Stimulated activated CD4-positive, alpha-beta T cell treated with anti-CD3 and anti-CD28 coated beads, Interleukin-1b, Interleukin-23, amount 100 ng/mL, for 24 hours (primary cell): ENCODE data around the gene HSD17B3.
"Not testable (repeated sequence)": the region's sequence is repeated elsewhere in the genome, so short reads cannot be mapped to it uniquely, and the experiment has no call there.

ENCODE experiments used
- DNase-seq, 4 experiments: peaks; one replicate each; pipeline ENCODE4 v3.0.0-alpha.2; 2020; ENCODE audit warnings: low read depth in 4 of 4, low spot score in 1 of 4

Gene HSD17B3

DNA sequence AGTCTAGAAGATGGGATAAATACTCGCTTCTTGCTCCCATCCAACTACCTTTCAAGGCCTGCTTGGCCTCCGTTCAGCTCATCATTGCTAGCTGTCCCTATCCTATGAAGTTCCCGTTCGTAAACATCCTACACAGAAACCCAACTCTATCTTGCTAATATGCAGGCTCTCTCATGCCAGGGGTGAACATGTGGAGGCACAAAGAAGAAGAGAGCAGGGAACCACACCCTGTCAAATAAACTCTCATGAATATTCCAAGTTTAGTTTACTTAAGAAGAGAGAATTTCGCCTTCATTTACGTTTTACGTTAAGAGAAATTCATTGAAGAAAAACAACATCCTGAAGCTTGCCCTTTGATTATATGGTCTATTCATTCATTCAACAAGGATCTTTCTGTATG lies 7.9 kb upstream of the HSD17B3 start:
- no peak for DNase-seq

DNA sequence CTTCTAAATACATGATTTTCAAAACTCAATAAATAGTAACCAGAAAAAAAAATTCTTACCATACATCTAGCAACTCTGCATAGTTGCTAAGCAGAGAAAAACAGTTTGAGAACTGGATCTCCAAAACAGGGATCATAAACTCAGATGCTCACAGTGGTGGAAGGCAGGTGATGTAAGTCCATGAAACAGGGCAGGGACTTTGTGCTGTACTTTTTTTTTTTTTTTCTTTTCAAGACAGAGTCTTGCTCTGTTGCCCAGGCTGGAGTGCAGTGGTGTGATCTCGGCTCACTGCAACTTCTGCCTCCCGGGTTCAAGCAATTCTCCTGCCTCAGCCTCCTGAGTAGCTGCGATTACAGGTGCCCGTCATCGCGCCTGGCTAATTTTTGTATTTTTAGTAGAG lies 5.0 kb upstream of the HSD17B3 start:
- not testable (repeated sequence) for DNase-seq

- DNase-seq: no peak
Measured at GRCh38 chr9:96305171-96305570, 3.2 kb upstream of the HSD17B3 start.

GRCh38 chr9:96304230-96304629 lies 2.3 kb upstream of the HSD17B3 start:
- no peak for DNase-seq

DNA sequence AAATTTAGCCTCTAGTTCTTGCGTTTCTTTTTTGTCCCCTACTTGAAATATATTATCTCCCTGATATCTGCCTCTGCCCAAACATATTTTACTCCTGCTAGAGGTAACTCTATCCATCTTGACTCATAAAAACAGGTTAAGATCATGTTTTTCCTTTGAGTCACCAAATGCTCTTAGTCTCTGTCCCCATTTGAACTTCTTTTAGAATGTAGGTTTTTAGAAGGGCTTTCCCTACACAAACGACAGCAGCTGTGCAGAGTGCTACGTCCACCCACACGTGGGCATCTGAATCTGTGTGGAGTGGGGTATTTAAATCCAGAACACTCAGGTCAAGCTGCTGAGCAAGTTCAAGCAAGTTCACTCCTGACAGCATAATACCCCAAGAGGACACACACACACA lies 2.2 kb downstream of the HSD17B3 start:
- DNase-seq: no peak

- no peak for DNase-seq
Measured at GRCh38 chr9:96294159-96294545, 7.8 kb downstream of the HSD17B3 start.

DNA sequence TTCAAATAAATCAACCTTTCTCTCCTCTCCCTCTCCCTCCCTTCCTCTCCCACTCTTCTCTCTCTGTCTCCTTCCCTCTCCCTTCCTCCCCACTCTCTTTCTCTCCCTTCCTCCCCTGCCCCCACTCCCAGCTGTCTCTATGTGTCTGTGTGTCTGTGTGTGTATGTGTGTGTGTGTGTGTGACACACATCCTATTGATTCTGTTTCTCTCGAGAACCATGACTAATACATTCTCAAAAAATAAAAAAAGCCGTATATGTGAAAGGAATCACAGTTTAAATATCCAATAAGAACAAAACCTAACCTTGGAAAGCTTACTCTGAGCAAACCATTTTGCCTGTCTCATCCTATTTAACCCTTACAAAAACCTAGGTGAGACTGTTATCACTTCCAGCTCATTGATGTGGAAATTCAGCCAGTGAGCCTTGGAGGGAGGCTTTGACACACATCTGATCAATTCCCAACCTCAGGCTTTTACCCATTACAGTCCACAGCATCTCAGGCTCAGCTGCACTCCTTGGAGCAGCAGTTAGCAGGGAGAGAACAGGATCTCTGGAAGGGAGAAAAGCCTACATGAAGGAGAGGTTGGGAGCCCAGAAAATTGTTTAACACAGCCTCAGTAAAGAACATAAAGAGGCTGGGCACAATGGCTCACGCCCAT lies 8.3 kb downstream of the HSD17B3 start:
- no peak for DNase-seq

DNA sequence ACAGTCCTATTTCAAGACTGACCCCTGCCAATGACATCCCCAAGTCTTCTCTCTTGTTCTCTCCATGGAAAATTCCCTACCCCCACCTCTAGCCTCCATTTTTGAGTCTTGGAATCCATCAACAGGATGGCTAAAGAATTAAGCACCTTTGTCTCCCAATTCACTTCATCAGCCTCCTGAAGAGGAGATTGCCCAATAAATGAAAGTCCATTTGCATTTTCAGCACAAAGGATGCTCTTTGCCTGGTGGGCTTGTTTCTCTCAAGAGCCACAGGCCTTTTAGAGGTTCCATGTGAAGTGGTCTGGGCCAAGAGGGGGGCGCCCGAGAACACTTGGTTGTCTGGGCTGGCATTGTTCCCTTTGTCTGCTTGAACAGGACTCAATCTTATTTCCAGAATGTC lies 12.6 kb downstream of the HSD17B3 start:
- no peak for DNase-seq

- no peak for DNase-seq
Measured at GRCh38 chr9:96281641-96282040, 20.3 kb downstream of the HSD17B3 start.

DNA sequence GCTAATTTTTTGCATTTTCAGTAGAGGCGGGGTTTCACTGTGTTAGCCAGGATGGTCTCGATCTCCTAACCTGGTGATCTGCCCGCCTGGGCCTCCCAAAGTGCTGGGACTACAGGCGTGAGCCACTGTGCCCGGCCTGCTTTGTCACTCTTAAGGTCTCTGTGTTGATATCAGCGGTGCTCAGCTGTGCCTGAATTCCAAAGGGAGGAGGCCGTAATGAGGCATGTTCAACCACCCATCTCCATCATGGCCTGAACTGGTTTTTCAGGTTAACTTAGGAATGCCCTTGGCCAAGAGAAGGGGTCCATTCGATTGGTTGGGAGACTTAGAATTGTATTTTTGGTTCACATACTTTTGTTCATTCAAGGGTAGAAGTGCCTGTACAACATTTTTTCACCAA lies 22.0 kb downstream of the HSD17B3 start:
- DNase-seq: no peak

- DNase-seq: no peak
Measured at GRCh38 chr9:96274939-96275338, 27.0 kb downstream of the HSD17B3 start.

- DNase-seq: no peak
Measured at GRCh38 chr9:96270236-96270744, 31.7 kb downstream of the HSD17B3 start.

- DNase-seq: no peak
Measured at GRCh38 chr9:96258967-96259366, 43.0 kb downstream of the HSD17B3 start.

- no peak for DNase-seq
Measured at GRCh38 chr9:96256800-96257199, 45.2 kb downstream of the HSD17B3 start.

DNA sequence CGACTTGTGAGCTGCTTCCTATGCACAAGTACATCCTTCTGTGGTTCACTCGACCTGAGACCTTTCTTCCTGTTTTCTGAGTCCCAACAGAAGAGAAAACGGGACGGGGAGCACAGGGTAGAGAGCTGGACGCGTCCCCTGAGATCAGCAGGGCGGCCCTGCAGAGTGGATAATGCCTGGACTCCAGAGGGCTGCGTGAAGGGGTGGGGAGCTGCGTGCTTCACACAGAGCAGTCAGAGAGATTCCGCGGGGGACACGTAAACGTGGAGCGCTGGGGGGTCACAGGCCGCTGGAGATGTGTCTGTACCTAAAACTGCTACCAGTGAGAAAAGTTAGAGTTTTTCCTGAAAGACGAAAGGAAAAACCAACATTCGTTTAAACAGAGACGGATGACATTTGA lies 46.3 kb downstream of the HSD17B3 start:
- DNase-seq: no peak

- DNase-seq: no peak
Measured at GRCh38 chr9:96253059-96253696, 48.8 kb downstream of the HSD17B3 start.

DNA sequence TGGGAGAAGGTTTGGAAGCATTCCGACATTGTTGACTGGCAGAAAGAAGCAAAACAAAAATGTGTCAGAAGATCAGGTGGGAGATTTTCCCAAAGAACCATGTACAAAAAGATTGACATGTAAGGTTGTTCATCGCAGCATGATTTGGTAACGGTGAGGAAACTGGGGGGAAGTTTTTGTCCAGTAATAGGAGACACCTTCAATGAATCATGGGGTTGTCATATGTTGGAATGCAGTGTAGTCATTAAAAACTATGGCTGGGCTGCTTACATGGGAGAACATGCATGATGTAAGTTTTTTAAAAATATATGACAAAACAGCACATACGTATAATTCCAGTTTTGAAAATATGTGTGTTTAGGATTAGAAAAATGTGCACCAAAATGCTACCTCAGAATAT lies 50.5 kb downstream of the HSD17B3 start:
- DNase-seq: no peak

- DNase-seq: no peak
Measured at GRCh38 chr9:96249746-96250145, 52.2 kb downstream of the HSD17B3 start.

DNA sequence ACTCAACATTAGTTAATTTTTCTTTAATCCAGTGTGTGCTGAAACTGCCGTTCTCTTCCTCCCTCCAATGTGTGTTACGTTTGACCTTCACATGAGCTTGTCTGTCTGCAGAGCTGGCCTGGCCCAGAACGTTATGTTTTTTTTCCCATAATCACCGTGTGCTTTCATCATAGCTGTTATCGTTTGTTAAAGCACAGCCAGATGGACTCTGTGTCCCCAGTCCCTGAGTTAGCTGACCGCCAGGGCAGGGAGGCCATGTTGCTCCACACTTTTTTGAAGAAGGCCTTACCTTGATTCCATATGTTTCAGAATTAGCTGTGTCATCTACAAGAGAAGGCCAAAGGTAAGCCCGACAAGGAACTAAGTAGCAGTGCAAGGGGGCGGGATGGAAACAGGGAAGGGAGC lies 55.7 kb downstream of the HSD17B3 start:
- DNase-seq: no peak

DNA sequence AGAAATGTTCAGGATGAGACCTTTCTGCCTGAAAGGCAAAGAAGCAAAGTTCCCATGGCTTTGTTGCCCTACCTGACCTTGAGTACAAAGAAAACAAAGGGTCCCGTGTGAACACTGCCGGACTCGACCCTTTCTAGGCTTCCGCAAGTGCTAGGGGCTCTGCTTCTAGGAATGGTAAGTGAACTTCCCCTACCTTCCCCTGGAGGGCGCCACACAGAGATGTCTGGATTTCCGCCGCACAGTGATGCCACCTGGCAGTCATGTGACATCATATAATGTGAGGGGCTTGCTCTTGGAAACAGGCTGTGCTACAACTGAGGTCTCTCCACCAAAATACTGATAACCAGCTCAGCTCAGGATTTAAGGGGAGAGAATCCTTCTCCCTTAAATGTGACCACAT lies 56.6 kb downstream of the HSD17B3 start:
- no peak for DNase-seq

DNA sequence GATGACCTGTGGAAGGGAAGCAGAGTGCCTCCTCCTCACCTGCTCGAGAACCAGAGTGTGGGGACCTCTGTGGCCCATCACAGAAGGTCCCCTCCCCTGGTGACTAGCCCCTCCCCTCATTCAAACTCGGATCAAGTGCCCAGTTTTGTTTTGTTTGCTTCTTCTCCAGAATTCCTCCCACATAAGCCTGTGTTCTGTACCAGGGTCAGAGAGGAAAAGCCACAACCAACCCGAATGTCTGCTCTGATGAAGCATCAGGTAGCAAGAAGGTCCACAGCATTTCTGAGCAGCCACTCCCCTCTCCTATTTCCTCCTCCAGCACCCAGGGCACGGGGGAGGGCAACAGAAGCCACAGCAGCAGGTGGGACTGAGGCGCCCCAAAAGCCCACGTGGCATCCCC lies 58.2 kb downstream of the HSD17B3 start:
- DNase-seq: no peak

- DNase-seq: no peak
Measured at GRCh38 chr9:96242811-96243210, 59.2 kb downstream of the HSD17B3 start.

- DNase-seq: peak in 1 of 4 experiments; percentile 60
Measured at GRCh38 chr9:96241391-96241809, 60.6 kb downstream of the HSD17B3 start.
